Panc1 (cell line): ENCODE measurements around the gene DALRD3. TPM values are rescaled to one million over a fixed set of nuclear protein-coding genes. Genes with fewer than 3 reads are reported as not detected.

Experiments
- ATAC-seq: fragments of 200-7000 bp; cut with Tn5 transposase; 2 replicates; pipeline ENCODE4 v1.9.1; 2020; ENCODE audit warnings: mild to moderate bottlenecking, moderate library complexity
- BruUV-seq: library from RNA; stranded (reverse); fragments of 400-500 nt; replicated peaks from 2 replicates; lab custom pipeline; 2021; lab: Mats Ljungman, UMichigan
- CTCF ChIA-PET: fragments of 300-600 bp; sonication (Branson Sonifier 250); formaldehyde crosslinking; loops from one replicate; lab custom pipeline; 2022; ENCODE audit warnings: antibody characterized with exemption; lab: Charles Lee
- POLR2A ChIA-PET: fragments of 300-600 bp; sonication (Branson Sonifier 250); formaldehyde crosslinking; loops from one replicate; lab custom pipeline; 2022; ENCODE audit warnings: antibody characterized with exemption; lab: Charles Lee
- DNase-seq: peaks from one replicate; pipeline ENCODE4 v3.0.0-alpha.2; 2010; ENCODE audit warnings: low read depth, low spot score
- H3K27ac ChIP-seq: 2 replicates; pipeline ENCODE4 v1.5.1; 2011; ENCODE audit warnings: mild to moderate bottlenecking, low read length, inconsistent platforms
- H3K27me3 ChIP-seq: fragments of 200-500 bp; sonication (Bioruptor generic); 2 replicates; pipeline ENCODE4 v1.6.0; 2014; ENCODE audit warnings: low read length, inconsistent platforms; ENCODE audit not compliant: control insufficient read depth, insufficient read depth
- H3K36me3 ChIP-seq: fragments of 200-500 bp; sonication (Bioruptor generic); 2 replicates; pipeline ENCODE4 v1.5.1; 2014; ENCODE audit warnings: inconsistent platforms, mild to moderate bottlenecking, low read length, moderate library complexity; ENCODE audit not compliant: control insufficient read depth, insufficient read depth
- H3K4me1 ChIP-seq: 2 replicates; pipeline ENCODE4 v1.5.1; 2011; ENCODE audit warnings: inconsistent platforms, mild to moderate bottlenecking, low read length, moderate library complexity; ENCODE audit not compliant: control insufficient read depth, insufficient read depth
- H3K4me3 ChIP-seq, 2 experiments: 2 replicates each; pipeline ENCODE4 v1.5.1; 2011 to 2012; ENCODE audit warnings: low read depth in 2 of 2, low read length in 2 of 2, mild to moderate bottlenecking in 2 of 2, inconsistent platforms in 1 of 2, moderate library complexity in 1 of 2
- H3K9me3 ChIP-seq: fragments of 200-500 bp; sonication (Bioruptor generic); 2 replicates; pipeline ENCODE4 v1.5.1; 2014; ENCODE audit warnings: low read depth, mild to moderate bottlenecking, inconsistent platforms, low read length, moderate library complexity; ENCODE audit not compliant: control insufficient read depth, insufficient read depth
- CTCF ChIP-seq: fragments of 450-650 bp; IDR thresholded peaks from 2 replicates; pipeline ENCODE4 v1.5.1; 2017; ENCODE audit warnings: mild to moderate bottlenecking
- POLR2AphosphoS5 ChIP-seq: IDR thresholded peaks from 2 replicates; pipeline ENCODE4 v1.6.1; 2012; ENCODE audit warnings: mild to moderate bottlenecking, low read depth, low read length, moderate library complexity
- SIN3A ChIP-seq: IDR thresholded peaks from 2 replicates; pipeline ENCODE4 v1.6.1; 2012; ENCODE audit warnings: low read depth, mild to moderate bottlenecking, low read length, moderate library complexity, borderline replicate concordance; ENCODE audit not compliant: insufficient read depth
- TCF7L2 ChIP-seq: IDR thresholded peaks from 2 replicates; pipeline ENCODE4 v1.6.1; 2011; ENCODE audit warnings: mild to moderate bottlenecking, low read depth, low read length, inconsistent platforms
- in situ Hi-C: cut with HindIII; loops from 2 replicates; pipeline ENCODE4 v1.10.0; 2016; ENCODE audit warnings: low sequenced_read_pairs, low pct_unique_long_range_greater_than_20kb
- intact Hi-C: fragments of 100-400 bp; cut with micrococcal nuclease; formaldehyde crosslinking; loops from one replicate; pipeline ENCODE4 v1.10.0; 2022; ENCODE audit not compliant: unreplicated experiment
- total RNA-seq: library from RNA; stranded (reverse); gene quantifications from one replicate; pipeline ENCODE4 v1.2.1, GENCODE V29; 2021; ENCODE audit not compliant: unreplicated experiment
- TF ChIP-seq, protein P1 (sequence below), 2 experiments: IDR thresholded peaks; 2 replicates each; pipeline ENCODE4 v1.6.1; 2011 to 2012; ENCODE audit warnings: low read depth in 2 of 2, control low read depth in 1 of 2, low read length in 1 of 2, mild to moderate bottlenecking in 1 of 2, moderate library complexity in 1 of 2; ENCODE audit not compliant: insufficient read depth in 1 of 2

Gene DALRD3
- total RNA-seq, 1 experiment from 2014 or later, result 22.5 TPM

- intact Hi-C loops (no loop called here), in situ Hi-C loops (no loop called here)
- BruUV-seq, result no TSS peak
- no peaks in the 10 kb centered on the region for H3K27me3 ChIP-seq
- peaks cover 8% of the 10 kb centered on the region for H3K4me1 ChIP-seq
- CTCF ChIA-PET, result interaction anchor here (0.6 kb wide), 1 partner anchor 9 kb away, joined by 3 read pairs; the partner anchor contains the start of gene WDR6
- ATAC-seq (no peak), DNase-seq (no peak)
- peaks cover 2% of the 10 kb centered on the region; the same call in 1 of the 2 replicates for H3K36me3 ChIP-seq
- no peak overlapping the region for H3K27ac ChIP-seq
- no peak overlapping the region for H3K4me3 ChIP-seq
- TF ChIP-seq CTCF, result no peak
- TF ChIP-seq, protein P1, sequence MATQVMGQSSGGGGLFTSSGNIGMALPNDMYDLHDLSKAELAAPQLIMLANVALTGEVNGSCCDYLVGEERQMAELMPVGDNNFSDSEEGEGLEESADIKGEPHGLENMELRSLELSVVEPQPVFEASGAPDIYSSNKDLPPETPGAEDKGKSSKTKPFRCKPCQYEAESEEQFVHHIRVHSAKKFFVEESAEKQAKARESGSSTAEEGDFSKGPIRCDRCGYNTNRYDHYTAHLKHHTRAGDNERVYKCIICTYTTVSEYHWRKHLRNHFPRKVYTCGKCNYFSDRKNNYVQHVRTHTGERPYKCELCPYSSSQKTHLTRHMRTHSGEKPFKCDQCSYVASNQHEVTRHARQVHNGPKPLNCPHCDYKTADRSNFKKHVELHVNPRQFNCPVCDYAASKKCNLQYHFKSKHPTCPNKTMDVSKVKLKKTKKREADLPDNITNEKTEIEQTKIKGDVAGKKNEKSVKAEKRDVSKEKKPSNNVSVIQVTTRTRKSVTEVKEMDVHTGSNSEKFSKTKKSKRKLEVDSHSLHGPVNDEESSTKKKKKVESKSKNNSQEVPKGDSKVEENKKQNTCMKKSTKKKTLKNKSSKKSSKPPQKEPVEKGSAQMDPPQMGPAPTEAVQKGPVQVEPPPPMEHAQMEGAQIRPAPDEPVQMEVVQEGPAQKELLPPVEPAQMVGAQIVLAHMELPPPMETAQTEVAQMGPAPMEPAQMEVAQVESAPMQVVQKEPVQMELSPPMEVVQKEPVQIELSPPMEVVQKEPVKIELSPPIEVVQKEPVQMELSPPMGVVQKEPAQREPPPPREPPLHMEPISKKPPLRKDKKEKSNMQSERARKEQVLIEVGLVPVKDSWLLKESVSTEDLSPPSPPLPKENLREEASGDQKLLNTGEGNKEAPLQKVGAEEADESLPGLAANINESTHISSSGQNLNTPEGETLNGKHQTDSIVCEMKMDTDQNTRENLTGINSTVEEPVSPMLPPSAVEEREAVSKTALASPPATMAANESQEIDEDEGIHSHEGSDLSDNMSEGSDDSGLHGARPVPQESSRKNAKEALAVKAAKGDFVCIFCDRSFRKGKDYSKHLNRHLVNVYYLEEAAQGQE (IDR thresholded peaks at IDR 0.05; ENCODE audit: insufficient read depth in 1 of 2, low read depth in 2 of 2, low read length in 1 of 2), result no peak
- TF ChIP-seq TCF7L2, result no peak
- no peak for TF ChIP-seq POLR2AphosphoS5
- no peak for TF ChIP-seq SIN3A
- H3K9me3 ChIP-seq, result no peaks in the 10 kb centered on the region
- POLR2A ChIA-PET, result interaction anchor here (1.1 kb wide), 1 partner anchor 9 kb away, joined by 4 read pairs; the partner anchor contains the start of gene WDR6
Observed at GRCh38 chr3:49015765-49016164, 2.6 kb downstream of the DALRD3 start.

GRCh38 chr3:49015072-49015471 is 3.3 kb downstream of the DALRD3 start:
- ChIA-PET POLR2A (no interaction called here), CTCF (no interaction called here)
- intact Hi-C loops (no loop called here), in situ Hi-C loops (no loop called here)
- H3K4me3 ChIP-seq, result no peak overlapping the region
- H3K27me3 ChIP-seq, result no peaks in the 10 kb centered on the region
- no peak overlapping the region for H3K27ac ChIP-seq
- DNase-seq (no peak), ATAC-seq (no peak)
- TF ChIP-seq POLR2AphosphoS5 (peak; percentile 55; the same call in 1 of the 2 replicates), SIN3A (no peak), TCF7L2 (no peak)
- BruUV-seq, result no TSS peak
- H3K36me3 ChIP-seq, result no peaks in the 10 kb centered on the region; the same call in 1 of the 2 replicates
- peaks cover 8% of the 10 kb centered on the region for H3K4me1 ChIP-seq
- no peaks in the 10 kb centered on the region for H3K9me3 ChIP-seq
